Trophoblast cell (in vitro differentiated cells and primary cell): ENCODE measurements around the gene USP36.

Source experiments
- DNase-seq, 2 donors: peaks; one replicate each; pipeline ENCODE4 v3.0.0-alpha.2; 2016
- H2AFZ ChIP-seq: 2 replicates; pipeline ENCODE4 v1.6.1; 2013; ENCODE audit warnings: low read length, moderate library complexity, mild to moderate bottlenecking; ENCODE audit not compliant: insufficient read depth, poor library complexity
- H2AK5ac ChIP-seq: 2 replicates; pipeline ENCODE4 v1.6.1; 2013; ENCODE audit warnings: mild to moderate bottlenecking, low read length
- H2BK120ac ChIP-seq: 2 replicates; pipeline ENCODE4 v1.6.1; 2013; ENCODE audit warnings: low read length, mild to moderate bottlenecking, moderate library complexity; ENCODE audit not compliant: insufficient read depth, poor library complexity
- H2BK12ac ChIP-seq: 2 replicates; pipeline ENCODE4 v1.6.1; 2013; ENCODE audit warnings: mild to moderate bottlenecking, low read length, moderate library complexity
- H2BK5ac ChIP-seq: 2 replicates; pipeline ENCODE4 v1.6.1; 2013; ENCODE audit warnings: low read length, low read depth, moderate library complexity, mild to moderate bottlenecking; ENCODE audit not compliant: poor library complexity
- H3K14ac ChIP-seq: 2 replicates; pipeline ENCODE4 v1.6.1; 2013; ENCODE audit warnings: mild to moderate bottlenecking, low read length
- H3K18ac ChIP-seq: 2 replicates; pipeline ENCODE4 v1.6.1; 2013; ENCODE audit warnings: mild to moderate bottlenecking, low read length
- H3K23ac ChIP-seq: 2 replicates; pipeline ENCODE4 v1.6.1; 2013; ENCODE audit warnings: low read length
- H3K27ac ChIP-seq: 2 replicates; pipeline ENCODE4 v1.5.1; 2013; ENCODE audit warnings: low read depth, mild to moderate bottlenecking, inconsistent platforms, low read length, moderate library complexity
- H3K27me3 ChIP-seq: 2 replicates; pipeline ENCODE4 v1.6.1; 2013; ENCODE audit warnings: inconsistent platforms, mild to moderate bottlenecking, low read length, moderate library complexity; ENCODE audit not compliant: insufficient read depth
- H3K36me3 ChIP-seq, 2 experiments: 1 replicate in 1 of 2; 2 replicates in 1 of 2; pipeline ENCODE4 v1.6.1; 2013; ENCODE audit warnings: low read length in 2 of 2, mild to moderate bottlenecking in 2 of 2, moderate library complexity in 1 of 2; ENCODE audit not compliant: insufficient read depth in 2 of 2, control insufficient read depth in 1 of 2
- H3K4ac ChIP-seq: 2 replicates; pipeline ENCODE4 v1.6.1; 2013; ENCODE audit warnings: low read depth, mild to moderate bottlenecking, low read length, moderate library complexity
- H3K4me1 ChIP-seq, 2 experiments: 1 replicate in 1 of 2; 2 replicates in 1 of 2; pipeline ENCODE4 v1.6.1; 2013; ENCODE audit warnings: low read length in 2 of 2, mild to moderate bottlenecking in 2 of 2, moderate library complexity in 1 of 2; ENCODE audit not compliant: insufficient read depth in 2 of 2, control insufficient read depth in 1 of 2
- H3K4me2 ChIP-seq: 2 replicates; pipeline ENCODE4 v1.6.1; 2013; ENCODE audit warnings: inconsistent platforms, mild to moderate bottlenecking, low read length, moderate library complexity
- H3K4me3 ChIP-seq: 2 replicates; pipeline ENCODE4 v1.5.1; 2013; ENCODE audit warnings: mild to moderate bottlenecking, low read depth, low read length, inconsistent platforms
- H3K79me1 ChIP-seq: one replicate; pipeline ENCODE4 v1.6.1; 2013; ENCODE audit warnings: low read length
- H3K79me2 ChIP-seq: 2 replicates; pipeline ENCODE4 v1.6.1; 2013; ENCODE audit warnings: low read length, mild to moderate bottlenecking; ENCODE audit not compliant: control insufficient read depth, insufficient read depth, poor library complexity
- H3K9ac ChIP-seq: 2 replicates; pipeline ENCODE4 v1.6.1; 2013; ENCODE audit warnings: mild to moderate bottlenecking, low read length
- H3K9me3 ChIP-seq: 2 replicates; pipeline ENCODE4 v1.6.1; 2013; ENCODE audit warnings: low read depth, mild to moderate bottlenecking, control low read depth, inconsistent platforms, low read length; ENCODE audit not compliant: insufficient read depth
- H4K12ac ChIP-seq: 2 replicates; pipeline ENCODE4 v1.6.1; 2013; ENCODE audit warnings: low read depth, mild to moderate bottlenecking, low read length, moderate library complexity
- H4K8ac ChIP-seq: 2 replicates; pipeline ENCODE4 v1.6.1; 2013; ENCODE audit warnings: low read depth, mild to moderate bottlenecking, low read length, moderate library complexity
- H4K91ac ChIP-seq: one replicate; pipeline ENCODE4 v1.6.1; 2013; ENCODE audit warnings: low read depth, mild to moderate bottlenecking, low read length, moderate library complexity
- WGBS: extraction: QIAGEN DNeasy Blood & Tissue Kit; methylation state at CpG from one replicate; pipeline ENCODE4 v1.1.7; 2013; ENCODE audit warnings: missing lambda C conversion rate; ENCODE audit not compliant: insufficient read length, insufficient coverage; ENCODE audit errors: extremely low coverage; 5-methylcytosine and 5-hydroxymethylcytosine counted together

Gene USP36

GRCh38 chr17:78825696-78826095 is 14.9 kb downstream of the USP36 start:
- no peaks in the 10 kb centered on the region for H3K27me3 ChIP-seq
- H3K4me2 ChIP-seq: no peak overlapping the region
- no peak for DNase-seq
- H3K9me3 ChIP-seq: peaks cover 2% of the 10 kb centered on the region
- no CpG with 5 or more reads among the region's 6 CpGs for WGBS
- H4K8ac ChIP-seq: no peak overlapping the region
- H3K79me2 ChIP-seq: no peaks in the 10 kb centered on the region
- peaks cover 49 to 63% of the 10 kb centered on the region in 2 experiments for H3K36me3 ChIP-seq
- no peak overlapping the region for H3K18ac ChIP-seq
- H3K27ac ChIP-seq: no peak overlapping the region
- H3K79me1 ChIP-seq: no peaks in the 10 kb centered on the region
- H3K14ac ChIP-seq: no peak overlapping the region
- H2AK5ac ChIP-seq: no peak overlapping the region
- no peak overlapping the region for H4K91ac ChIP-seq
- H3K9ac ChIP-seq: no peak overlapping the region
- no peak overlapping the region for H3K23ac ChIP-seq
- no peak overlapping the region for H2AFZ ChIP-seq
- no peak overlapping the region for H2BK12ac ChIP-seq
- H3K4ac ChIP-seq: no peak overlapping the region
- no peak overlapping the region for H2BK5ac ChIP-seq
- H3K4me1 ChIP-seq: peaks cover 6 to 14% of the 10 kb centered on the region in 2 experiments
- no peak overlapping the region for H3K4me3 ChIP-seq
- no peak overlapping the region for H2BK120ac ChIP-seq
- H4K12ac ChIP-seq: no peak overlapping the region

GRCh38 chr17:78824240-78824639 is 16.4 kb downstream of the USP36 start:
- H2AFZ ChIP-seq: no peak overlapping the region
- H3K23ac ChIP-seq: no peak overlapping the region
- H3K27ac ChIP-seq: no peak overlapping the region
- H2BK120ac ChIP-seq: no peak overlapping the region
- peaks cover 2% of the 10 kb centered on the region for H3K9me3 ChIP-seq
- DNase-seq: peak; percentile 65 to 79
- H2BK12ac ChIP-seq: no peak overlapping the region
- no peak overlapping the region for H2AK5ac ChIP-seq
- H4K91ac ChIP-seq: no peak overlapping the region
- H3K9ac ChIP-seq: no peak overlapping the region
- no peak overlapping the region for H2BK5ac ChIP-seq
- H3K27me3 ChIP-seq: no peaks in the 10 kb centered on the region
- no peaks in the 10 kb centered on the region for H3K79me2 ChIP-seq
- no peak overlapping the region for H4K8ac ChIP-seq
- peaks cover 58 to 72% of the 10 kb centered on the region in 2 experiments for H3K36me3 ChIP-seq
- no peak overlapping the region for H4K12ac ChIP-seq
- H3K4ac ChIP-seq: no peak overlapping the region
- H3K4me3 ChIP-seq: no peak overlapping the region
- no peak overlapping the region for H3K4me2 ChIP-seq
- H3K18ac ChIP-seq: peak overlapping the region; percentile 25
- WGBS: no CpG with 5 or more reads among the region's 7 CpGs
- H3K79me1 ChIP-seq: no peaks in the 10 kb centered on the region
- H3K14ac ChIP-seq: no peak overlapping the region
- peaks cover 6 to 14% of the 10 kb centered on the region in 2 experiments for H3K4me1 ChIP-seq

- H2BK5ac ChIP-seq: no peak overlapping the region
- no peak overlapping the region for H2BK12ac ChIP-seq
- no peak overlapping the region for H3K9ac ChIP-seq
- peaks cover 6 to 14% of the 10 kb centered on the region in 2 experiments for H3K4me1 ChIP-seq
- no peaks in the 10 kb centered on the region for H3K27me3 ChIP-seq
- H2AFZ ChIP-seq: no peak overlapping the region
- peaks cover 2% of the 10 kb centered on the region for H3K9me3 ChIP-seq
- no peak overlapping the region for H3K23ac ChIP-seq
- no CpG with 5 or more reads among the region's 14 CpGs for WGBS
- peaks cover 55 to 73% of the 10 kb centered on the region in 2 experiments for H3K36me3 ChIP-seq
- H3K79me2 ChIP-seq: no peaks in the 10 kb centered on the region
- DNase-seq: peak; percentile 85 to 87
- no peak overlapping the region for H4K12ac ChIP-seq
- no peak overlapping the region for H2AK5ac ChIP-seq
- H4K8ac ChIP-seq: no peak overlapping the region
- no peak overlapping the region for H3K14ac ChIP-seq
- H3K79me1 ChIP-seq: no peaks in the 10 kb centered on the region
- H3K4ac ChIP-seq: no peak overlapping the region
- H3K18ac ChIP-seq: peak overlapping the region; percentile 8
- no peak overlapping the region for H3K4me2 ChIP-seq
- no peak overlapping the region for H4K91ac ChIP-seq
- no peak overlapping the region for H3K4me3 ChIP-seq
- no peak overlapping the region for H3K27ac ChIP-seq
- no peak overlapping the region for H2BK120ac ChIP-seq
Measured at GRCh38 chr17:78823282-78824046, 17.1 kb downstream of the USP36 start.

- Histone ChIP-seq H2BK120ac (no peak overlapping the region), H3K4me3 (no peak overlapping the region), H3K14ac (no peak overlapping the region), H3K18ac (no peak overlapping the region), H3K23ac (no peak overlapping the region), H2AFZ (no peak overlapping the region), H3K4me2 (no peak overlapping the region), H3K4me1 (peaks cover 6 to 14% of the 10 kb centered on the region in 2 experiments), H2BK12ac (no peak overlapping the region), H3K27me3 (no peaks in the 10 kb centered on the region), H3K4ac (no peak overlapping the region), H3K36me3 (peaks cover 57 to 74% of the 10 kb centered on the region in 2 experiments), H4K91ac (no peak overlapping the region), H3K9me3 (no peaks in the 10 kb centered on the region), H3K79me2 (no peaks in the 10 kb centered on the region), H2BK5ac (no peak overlapping the region), H3K9ac (no peak overlapping the region), H4K12ac (no peak overlapping the region), H3K27ac (peak overlapping the region; percentile 48), H3K79me1 (no peaks in the 10 kb centered on the region), H4K8ac (no peak overlapping the region), H2AK5ac (no peak overlapping the region)
- whole genome bisulfite sequencing: no CpG with 5 or more reads among the region's 14 CpGs
- DNase-seq: peak; percentile 89 to 92
Measured at GRCh38 chr17:78822552-78822951, 18.1 kb downstream of the USP36 start.
